DMS153 (cell line): ENCODE measurements around the gene SCFD2.
"Not testable (repeated sequence)": the region's sequence is repeated elsewhere in the genome, so short reads cannot be mapped to it uniquely, and the experiment has no call there.

Experiments
- DNase-seq: peaks from one replicate; lab custom pipeline; 2025; lab: John Stamatoyannopoulos, UW

Gene SCFD2

DNA sequence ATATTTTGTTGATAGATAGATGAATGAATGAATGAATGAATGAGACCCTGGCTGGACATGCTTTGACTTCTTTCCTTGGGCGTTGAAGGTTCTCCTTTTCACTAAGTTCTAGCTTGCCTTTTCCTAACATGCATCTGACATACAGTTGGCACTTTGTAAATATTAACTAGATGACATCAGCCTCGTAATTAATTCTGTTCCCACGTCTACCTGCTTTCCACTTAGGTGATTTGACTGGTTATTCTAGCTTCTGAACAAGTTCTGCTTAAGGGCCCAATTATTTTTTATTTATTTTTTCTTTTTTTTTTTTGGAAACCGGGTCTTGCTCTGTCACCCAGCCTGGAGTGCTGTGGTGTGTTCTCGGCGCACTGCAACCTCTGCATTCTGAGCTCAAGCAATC, 517.6 kb downstream of the SCFD2 start:
- no peak for DNase-seq

DNA sequence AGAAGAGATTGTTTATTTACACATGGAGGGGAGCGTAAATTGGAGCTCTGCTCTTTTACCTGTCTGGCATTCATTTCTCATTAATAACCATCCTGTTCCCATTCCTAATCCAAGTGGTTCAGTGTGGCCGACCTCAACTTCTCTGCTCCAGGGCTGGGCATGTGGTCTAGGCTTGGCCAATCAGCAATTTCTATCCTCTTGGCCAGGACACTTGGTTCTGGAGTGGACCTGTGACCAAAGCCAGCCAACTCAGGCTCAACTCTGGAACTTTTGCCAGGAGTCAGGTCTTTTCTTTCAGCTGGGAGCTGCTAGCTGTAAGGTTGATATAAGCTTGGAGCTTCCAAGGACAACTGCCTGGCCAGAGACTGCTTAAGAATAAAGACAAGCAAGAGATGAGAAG, 519.4 kb downstream of the SCFD2 start:
- no peak for DNase-seq

DNA sequence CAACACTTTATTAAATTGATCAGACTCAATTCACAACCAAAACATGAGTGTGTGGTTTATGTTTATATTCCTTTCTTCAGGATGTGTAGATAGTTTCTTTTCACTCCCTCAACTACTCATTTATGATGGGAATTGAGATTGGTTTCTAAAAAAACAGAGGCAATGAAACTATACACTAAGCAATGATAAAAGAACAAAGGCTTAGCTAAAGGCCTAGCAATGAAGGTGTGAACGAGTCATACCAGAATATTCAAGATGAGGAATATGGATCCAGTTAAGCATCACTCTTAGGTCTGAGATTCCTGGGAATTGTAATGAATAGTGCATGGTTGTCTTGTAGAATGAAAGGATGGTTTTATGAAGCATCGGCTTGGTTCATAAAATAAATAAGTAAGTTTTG, 521.3 kb downstream of the SCFD2 start:
- DNase-seq, result no peak

DNA sequence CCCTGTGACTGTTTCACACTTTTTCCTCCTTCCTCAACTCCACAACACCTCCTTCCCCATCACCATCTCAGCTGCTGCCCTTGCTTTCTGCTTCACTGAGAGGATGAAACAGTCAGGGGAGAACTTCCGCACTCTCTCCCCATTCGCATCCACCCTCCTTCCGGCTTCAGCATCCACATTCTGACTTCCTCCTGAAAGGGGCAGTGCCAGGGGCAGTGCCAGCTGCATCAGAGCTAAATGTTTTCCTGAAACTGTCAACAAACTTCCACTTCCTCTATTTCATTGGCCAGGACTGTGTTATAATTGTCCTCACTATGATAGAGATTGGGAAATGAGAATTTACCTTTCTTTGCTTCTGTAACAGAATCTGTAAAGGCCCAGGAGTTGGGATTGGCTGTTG, 521.9 kb downstream of the SCFD2 start:
- no peak for DNase-seq

DNA sequence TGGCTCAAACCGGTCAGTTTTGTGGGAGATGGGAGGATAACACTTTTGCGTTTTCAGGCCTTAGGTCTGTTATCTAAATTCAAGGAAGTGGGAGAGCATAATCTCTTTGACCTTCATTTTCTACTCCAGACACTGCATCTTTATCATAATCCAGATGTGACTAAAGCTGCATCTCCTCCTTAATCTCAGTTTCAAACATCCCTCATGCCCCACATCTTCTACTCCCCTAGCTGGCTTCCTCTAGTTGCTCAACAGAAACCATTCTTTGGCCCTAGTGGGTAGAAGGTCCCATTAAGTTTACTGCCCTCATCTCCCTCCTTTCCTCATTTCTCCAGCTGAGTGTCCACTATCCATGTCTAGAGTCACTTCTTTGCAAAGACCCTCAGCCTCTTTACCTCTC, 522.5 kb downstream of the SCFD2 start:
- no peak for DNase-seq

DNA sequence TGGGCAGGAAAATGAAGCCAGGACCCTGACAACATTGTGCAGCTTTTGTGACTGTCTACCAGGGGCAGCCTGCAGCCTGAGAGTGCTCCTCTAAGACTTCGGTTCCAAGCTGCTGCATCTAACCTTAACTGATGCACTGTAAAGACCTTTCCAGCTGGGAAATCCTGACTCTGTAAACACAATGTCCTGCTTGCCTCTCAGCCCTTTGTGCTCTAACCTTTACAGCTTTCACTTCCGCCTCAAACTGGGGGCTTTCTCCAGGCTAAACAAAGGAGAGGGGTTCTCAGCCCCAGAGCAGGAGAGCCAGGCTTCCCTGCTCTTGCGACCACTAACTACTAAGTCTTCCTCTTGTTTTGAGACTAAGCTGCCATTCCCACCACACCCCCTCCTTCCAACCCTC, 523.1 kb downstream of the SCFD2 start:
- DNase-seq, result no peak

- DNase-seq, result no peak
Measured at GRCh38 chr4:52841682-52842456, 524.0 kb downstream of the SCFD2 start.

GRCh38 chr4:52840531-52841370, 525.1 kb downstream of the SCFD2 start:
- DNase-seq, result no peak

- DNase-seq, result no peak
Measured at GRCh38 chr4:52838729-52839586, 526.9 kb downstream of the SCFD2 start.

GRCh38 chr4:52837716-52838558, 527.9 kb downstream of the SCFD2 start:
- DNase-seq, result no peak

DNA sequence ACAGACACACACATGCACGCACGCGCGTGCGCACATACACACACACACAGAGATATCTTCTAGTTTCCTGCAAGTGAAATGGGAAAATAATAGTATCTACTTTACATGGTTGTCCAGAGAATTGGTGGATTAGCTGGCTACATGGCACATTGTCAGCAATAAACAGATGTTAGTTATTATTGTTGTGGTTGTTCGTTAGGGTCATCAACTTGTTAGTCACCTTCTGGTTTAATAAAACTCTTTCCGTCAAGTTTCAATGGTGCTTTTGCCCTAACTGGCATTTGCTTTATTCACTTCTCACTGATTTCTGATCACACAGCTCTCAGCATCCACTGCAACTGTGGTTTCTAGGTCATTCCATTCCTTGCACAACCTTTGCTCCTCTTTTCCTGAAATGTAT, 529.2 kb downstream of the SCFD2 start:
- no peak for DNase-seq

DNA sequence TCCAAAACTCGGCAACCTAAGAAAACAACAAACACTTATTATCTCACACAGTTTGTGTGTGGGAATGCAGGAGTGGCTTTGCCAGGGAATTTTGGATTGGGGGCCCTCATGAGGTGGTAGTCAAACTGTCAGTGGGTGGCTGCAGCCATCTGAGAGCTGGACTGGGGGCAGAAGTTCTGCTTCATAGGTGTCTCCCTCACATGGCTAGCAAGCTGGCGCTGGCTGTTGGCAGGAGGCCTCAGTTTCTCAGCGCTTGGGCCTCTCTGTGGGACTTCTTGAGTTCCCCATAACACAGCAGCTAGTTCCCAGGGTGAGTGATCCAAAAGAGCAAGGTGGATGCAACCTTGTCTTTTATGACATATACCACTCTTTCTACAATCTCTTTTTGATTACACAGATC, 529.7 kb downstream of the SCFD2 start:
- no peak for DNase-seq

- DNase-seq, result not testable (repeated sequence)
Measured at GRCh38 chr4:52834641-52835456, 531.0 kb downstream of the SCFD2 start.

GRCh38 chr4:52833941-52834525, 531.8 kb downstream of the SCFD2 start:
- DNase-seq, result no peak

DNA sequence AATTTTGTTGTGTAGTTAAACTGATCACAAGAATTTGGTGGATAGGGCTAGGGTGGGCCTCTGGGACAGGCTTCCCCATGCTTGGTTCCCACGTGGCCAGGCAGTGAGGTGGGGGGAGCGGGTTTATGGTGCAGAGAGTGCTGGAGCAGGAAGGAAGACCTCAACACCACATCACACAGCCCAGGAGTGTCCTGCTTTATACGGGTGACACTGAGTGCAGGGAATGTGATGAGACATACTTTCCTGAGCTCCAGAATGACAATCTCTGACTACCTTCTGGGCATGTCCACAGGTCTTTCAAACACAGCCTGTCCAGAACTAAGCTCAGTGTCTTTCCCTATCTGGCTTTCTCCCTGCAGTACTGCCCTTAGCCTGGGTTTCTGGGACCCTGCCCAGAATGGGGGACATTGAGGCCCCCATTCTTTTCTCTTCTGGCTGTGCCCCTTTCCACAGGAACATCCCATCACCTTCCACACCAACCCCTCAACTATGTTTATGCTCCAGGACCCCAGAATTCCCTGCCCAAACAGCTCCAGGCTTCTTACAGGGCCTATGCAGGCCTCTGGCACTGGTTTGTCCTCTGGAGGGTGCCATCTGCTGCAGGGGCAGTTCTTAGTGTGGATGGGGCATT, 540.3 kb downstream of the SCFD2 start:
- no peak for DNase-seq

DNA sequence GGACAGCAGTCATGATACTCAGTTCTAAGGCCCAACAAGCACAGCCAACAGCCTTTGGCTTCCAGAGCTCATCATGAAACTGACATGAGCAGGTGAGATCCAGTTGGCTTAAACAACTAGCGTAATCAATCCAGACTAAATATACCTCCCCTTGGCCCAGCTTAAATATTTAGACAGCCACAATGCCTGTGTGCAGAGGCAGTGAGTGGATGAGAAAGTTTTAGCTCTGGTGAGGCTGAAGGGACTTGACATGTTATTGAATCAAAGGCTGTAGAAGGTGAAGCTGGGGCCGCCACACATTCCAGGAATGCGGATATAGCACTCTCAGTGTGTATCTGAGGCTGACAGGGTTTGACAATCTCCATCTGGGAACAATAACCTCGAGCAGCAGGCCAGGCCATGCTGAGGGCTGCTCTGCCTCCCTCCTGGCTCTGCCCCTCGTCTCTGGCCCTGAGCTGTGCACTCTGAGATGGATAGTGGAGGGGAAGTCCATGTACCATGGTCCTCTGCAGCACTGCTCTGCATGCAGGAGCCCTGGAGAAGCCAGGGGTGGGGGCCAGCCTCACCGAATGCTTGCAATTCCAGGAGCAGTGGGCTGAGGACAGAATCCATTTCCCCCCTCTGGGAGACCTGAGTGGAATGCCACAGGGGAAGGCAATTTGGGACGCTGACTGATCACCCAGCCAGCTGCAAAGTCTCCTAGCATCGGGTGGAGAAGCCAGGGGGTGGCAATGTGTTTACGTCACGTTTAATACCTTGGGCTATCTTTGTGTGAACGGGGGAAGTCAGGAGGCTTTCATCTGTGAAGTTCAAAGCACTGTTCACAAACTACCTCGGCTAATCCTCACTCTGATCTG, 541.0 kb downstream of the SCFD2 start:
- no peak for DNase-seq

DNA sequence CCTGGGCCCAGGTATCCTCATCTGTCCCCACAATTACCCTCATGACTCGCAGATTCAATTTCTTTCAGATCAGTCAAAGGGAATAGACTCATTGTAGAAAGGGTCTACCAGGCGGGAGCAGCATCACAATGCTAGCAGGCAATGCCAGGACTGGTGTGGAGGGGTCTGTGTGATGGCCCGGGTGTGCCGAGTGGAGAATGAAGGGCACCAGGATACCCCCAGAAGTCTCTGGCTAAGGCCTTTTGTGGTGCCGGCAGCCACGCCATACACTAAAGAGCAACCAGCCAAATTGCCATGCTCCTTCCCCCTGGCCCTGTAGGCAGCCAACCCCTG, 541.6 kb downstream of the SCFD2 start:
- DNase-seq, result no peak

- DNase-seq, result no peak
Measured at GRCh38 chr4:52823702-52824092, 542.2 kb downstream of the SCFD2 start.
